Adrenal gland (tissue), 5 donors: ENCODE data around the gene FAM170B.

Experiments
- CTCF ChIP-seq, 6 experiments: fragments of 450-650 bp in 4 of 6; fragments of 200-600 bp in 2 of 6; sonication (generic) in 1 of 6; IDR thresholded peaks; 1 replicate in 5 of 6; 2 replicates in 1 of 6; pipeline versions ENCODE4 v1.5.1 to v1.8.0; 2016 to 2021; ENCODE audit warnings: antibody characterized with exemption in 6 of 6, mild to moderate bottlenecking in 2 of 6, moderate library complexity in 1 of 6
- POLR2A ChIP-seq, 2 donors: fragments of 450-650 bp; IDR thresholded peaks; one replicate each; pipeline ENCODE4 v1.6.1; 2017; ENCODE audit warnings: antibody characterized with exemption in 2 of 2, mild to moderate bottlenecking in 2 of 2, moderate library complexity in 1 of 2
- donor health status: DM: no; HTN: no; CAD: no.

GRCh38 chr10:49103761-49104160 lies 30.1 kb downstream of the FAM170B start:
- TF ChIP-seq CTCF (IDR thresholded peaks at IDR 0.05) (no peak), POLR2A (IDR thresholded peaks at IDR 0.05) (no peak)
